Urinary bladder (tissue), 4 donors: ENCODE data around the gene COMMD1. TPM values are rescaled to one million over a fixed set of nuclear protein-coding genes. Genes with fewer than 3 reads are reported as not detected.

Experiments
- DNase-seq: peaks from one replicate; pipeline ENCODE4 v3.0.0-alpha.2; 2015; ENCODE audit errors: extremely low spot score
- H3K27ac ChIP-seq: one replicate; pipeline ENCODE4 v1.5.1; 2013; ENCODE audit warnings: low read depth, mild to moderate bottlenecking, moderate library complexity
- H3K36me3 ChIP-seq: one replicate; pipeline ENCODE4 v1.6.1; 2013; ENCODE audit warnings: mild to moderate bottlenecking, moderate library complexity; ENCODE audit not compliant: insufficient read depth
- H3K4me1 ChIP-seq: one replicate; pipeline ENCODE4 v1.6.1; 2013; ENCODE audit warnings: mild to moderate bottlenecking, moderate library complexity; ENCODE audit not compliant: insufficient read depth
- H3K4me3 ChIP-seq: one replicate; pipeline ENCODE4 v1.5.1; 2013; ENCODE audit warnings: low read depth, low read length
- WGBS: extraction: QIAGEN DNeasy Blood & Tissue Kit; methylation state at CpG from one replicate; pipeline ENCODE4 v1.1.7; 2013; 5-methylcytosine and 5-hydroxymethylcytosine counted together
- polyA plus RNA-seq: library from polyadenylated mRNA; stranded (reverse); fragments of 200-250 nt; gene quantifications from one replicate; pipeline ENCODE4 v1.2.3, GENCODE V29; 2013
- total RNA-seq: library from RNA; depleted of rRNA; stranded (reverse); fragments of >200 nt; gene quantifications from one replicate; pipeline ENCODE4 v1.2.3, GENCODE V29; 2014
- donor health status: healthy with polysubstance abuse.
- donor health status: healthy.

Gene COMMD1
- total and polyA plus RNA-seq, 2 donors, result 43.2 to 49.1 TPM

GRCh38 chr2:62065243-62065642 lies 159.8 kb downstream of the COMMD1 start:
- peaks cover 3% of the 10 kb centered on the region for H3K36me3 ChIP-seq
- H3K4me1 ChIP-seq, result no peaks in the 10 kb centered on the region
- H3K4me3 ChIP-seq, result no peak overlapping the region
- DNase-seq, result no peak
- H3K27ac ChIP-seq, result no peak overlapping the region

- no peak for DNase-seq
- Histone ChIP-seq H3K36me3 (no peaks in the 10 kb centered on the region), H3K27ac (no peak overlapping the region), H3K4me3 (no peak overlapping the region), H3K4me1 (peaks cover 1% of the 10 kb centered on the region)
- WGBS, result 45% methylated on average over 6 of the region's 6 CpGs
Observed at GRCh38 chr2:62071126-62071598, 165.7 kb downstream of the COMMD1 start.

DNA sequence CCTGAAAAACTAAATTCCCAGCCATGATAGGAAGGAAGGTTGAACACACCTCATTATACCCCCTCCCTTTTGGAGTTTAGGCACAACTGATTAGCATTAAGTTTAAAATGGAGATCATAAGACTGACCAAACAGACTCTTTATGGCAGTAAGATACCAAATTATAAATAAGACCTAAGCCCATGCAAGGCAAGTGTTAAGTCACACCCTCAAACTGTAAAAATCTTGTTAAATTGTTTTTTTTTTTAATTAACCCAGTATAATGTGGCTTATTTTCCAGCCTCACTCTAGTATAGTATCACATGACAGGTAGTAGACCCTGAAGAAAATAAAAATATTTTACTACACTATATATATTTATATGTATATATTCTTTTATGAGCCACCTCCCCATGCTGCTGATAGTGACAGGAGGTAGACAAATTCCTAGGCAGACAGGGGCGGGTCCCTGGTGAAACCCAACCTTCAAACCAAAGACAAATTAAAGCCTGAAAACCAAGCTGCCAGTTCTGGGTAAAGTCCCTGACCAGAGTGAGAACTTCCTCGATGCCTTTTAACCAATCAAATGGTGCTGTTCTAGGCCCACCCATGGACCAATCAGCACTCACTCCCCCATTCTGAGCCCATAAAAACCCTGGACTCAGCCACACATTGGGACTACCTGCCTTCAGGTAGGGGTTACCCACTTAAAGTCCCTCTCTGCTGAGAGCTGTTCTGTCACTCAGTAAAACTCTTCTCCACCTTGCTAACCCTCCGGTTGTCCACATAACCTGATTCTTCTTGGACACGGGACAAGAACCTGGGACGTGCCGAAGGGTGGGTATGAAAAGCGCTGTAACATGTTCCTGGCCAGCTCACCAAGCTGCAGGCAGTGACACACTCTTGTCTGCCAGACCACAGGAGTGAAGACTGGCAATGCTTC lies 166.5 kb downstream of the COMMD1 start:
- Histone ChIP-seq H3K4me3 (no peak overlapping the region), H3K36me3 (no peaks in the 10 kb centered on the region), H3K27ac (no peak overlapping the region), H3K4me1 (peaks cover 1% of the 10 kb centered on the region)
- DNase-seq, result no peak
- WGBS, result 99% methylated on average over 7 of the region's 7 CpGs

GRCh38 chr2:62074233-62074632 lies 168.8 kb downstream of the COMMD1 start:
- H3K36me3 ChIP-seq, result no peaks in the 10 kb centered on the region
- H3K27ac ChIP-seq, result no peak overlapping the region
- DNase-seq, result no peak
- H3K4me3 ChIP-seq, result no peak overlapping the region
- H3K4me1 ChIP-seq, result peaks cover 1% of the 10 kb centered on the region
- WGBS, result 75% methylated on average over 2 of the region's 2 CpGs

- peaks cover 1% of the 10 kb centered on the region for H3K4me1 ChIP-seq
- no peak overlapping the region for H3K4me3 ChIP-seq
- no peak for DNase-seq
- 57% methylated on average over 6 of the region's 6 CpGs for WGBS
- no peak overlapping the region for H3K27ac ChIP-seq
- no peaks in the 10 kb centered on the region for H3K36me3 ChIP-seq
Observed at GRCh38 chr2:62076980-62077638, 171.6 kb downstream of the COMMD1 start.

DNA sequence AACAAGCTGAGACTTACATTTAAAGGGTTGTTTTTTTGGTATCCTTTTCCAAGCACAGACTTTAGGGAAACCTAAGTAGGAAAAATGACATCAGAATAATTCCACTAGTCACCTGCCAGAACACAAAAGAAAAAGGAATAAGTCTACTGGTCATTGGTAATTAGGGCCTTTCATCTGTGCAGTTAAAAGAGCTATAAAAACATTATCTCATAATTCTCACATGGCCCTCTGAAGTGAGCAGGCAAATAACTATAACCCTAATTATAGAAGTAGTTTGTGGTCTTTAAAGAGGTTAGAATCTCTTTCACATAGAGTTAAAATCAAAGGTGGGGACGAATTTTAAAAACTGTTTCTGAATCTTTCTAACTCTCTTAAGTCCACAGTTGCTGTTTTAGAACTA lies 179.3 kb downstream of the COMMD1 start:
- H3K27ac ChIP-seq, result no peak overlapping the region
- H3K4me3 ChIP-seq, result no peak overlapping the region
- H3K4me1 ChIP-seq, result no peaks in the 10 kb centered on the region
- DNase-seq, result no peak
- no peaks in the 10 kb centered on the region for H3K36me3 ChIP-seq
- WGBS, result 86% methylated on average over 1 of the region's 1 CpG

DNA sequence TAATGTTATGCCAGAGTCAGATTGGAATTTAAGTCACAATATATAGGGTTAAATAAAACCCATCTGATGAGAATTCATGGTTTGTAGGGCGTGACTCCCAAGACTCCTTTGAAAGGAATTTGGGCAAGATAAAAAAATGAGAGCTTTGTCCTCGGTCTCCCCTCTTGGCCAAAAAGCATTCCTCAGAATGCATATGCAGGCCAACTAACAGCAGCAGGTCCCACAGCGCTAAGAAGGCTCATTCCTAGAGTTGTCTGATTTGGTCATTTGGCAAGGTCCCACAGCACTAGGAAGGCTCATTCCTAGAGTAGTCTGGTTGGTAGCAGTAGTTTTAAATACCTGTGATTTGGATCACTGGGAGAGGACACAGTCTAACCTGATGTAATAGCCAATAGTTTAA lies 184.2 kb downstream of the COMMD1 start:
- Histone ChIP-seq H3K4me1 (no peaks in the 10 kb centered on the region), H3K36me3 (no peaks in the 10 kb centered on the region), H3K27ac (no peak overlapping the region), H3K4me3 (no peak overlapping the region)
- 84% methylated on average over 3 of the region's 3 CpGs for WGBS
- DNase-seq, result no peak

- WGBS, result over 99% methylated on average over 2 of the region's 2 CpGs
- no peaks in the 10 kb centered on the region for H3K36me3 ChIP-seq
- no peak for DNase-seq
- H3K27ac ChIP-seq, result no peak overlapping the region
- no peaks in the 10 kb centered on the region for H3K4me1 ChIP-seq
- H3K4me3 ChIP-seq, result no peak overlapping the region
Observed at GRCh38 chr2:62091471-62091870, 186.0 kb downstream of the COMMD1 start.

GRCh38 chr2:62099050-62099449 lies 193.6 kb downstream of the COMMD1 start:
- Histone ChIP-seq H3K27ac (no peak overlapping the region), H3K4me3 (no peak overlapping the region), H3K36me3 (no peaks in the 10 kb centered on the region), H3K4me1 (no peaks in the 10 kb centered on the region)
- no peak for DNase-seq
- WGBS, result 90% methylated on average over 4 of the region's 4 CpGs

- Histone ChIP-seq H3K27ac (no peak overlapping the region), H3K36me3 (no peaks in the 10 kb centered on the region), H3K4me3 (no peak overlapping the region), H3K4me1 (no peaks in the 10 kb centered on the region)
- no peak for DNase-seq
- 93% methylated on average over 10 of the region's 10 CpGs for WGBS
Observed at GRCh38 chr2:62099523-62100175, 194.2 kb downstream of the COMMD1 start.

- Histone ChIP-seq H3K4me1 (no peaks in the 10 kb centered on the region), H3K4me3 (no peak overlapping the region), H3K36me3 (no peaks in the 10 kb centered on the region), H3K27ac (no peak overlapping the region)
- DNase-seq, result no peak
- WGBS, result 79% methylated on average over 2 of the region's 2 CpGs
Observed at GRCh38 chr2:62101886-62102285, 196.4 kb downstream of the COMMD1 start.

DNA sequence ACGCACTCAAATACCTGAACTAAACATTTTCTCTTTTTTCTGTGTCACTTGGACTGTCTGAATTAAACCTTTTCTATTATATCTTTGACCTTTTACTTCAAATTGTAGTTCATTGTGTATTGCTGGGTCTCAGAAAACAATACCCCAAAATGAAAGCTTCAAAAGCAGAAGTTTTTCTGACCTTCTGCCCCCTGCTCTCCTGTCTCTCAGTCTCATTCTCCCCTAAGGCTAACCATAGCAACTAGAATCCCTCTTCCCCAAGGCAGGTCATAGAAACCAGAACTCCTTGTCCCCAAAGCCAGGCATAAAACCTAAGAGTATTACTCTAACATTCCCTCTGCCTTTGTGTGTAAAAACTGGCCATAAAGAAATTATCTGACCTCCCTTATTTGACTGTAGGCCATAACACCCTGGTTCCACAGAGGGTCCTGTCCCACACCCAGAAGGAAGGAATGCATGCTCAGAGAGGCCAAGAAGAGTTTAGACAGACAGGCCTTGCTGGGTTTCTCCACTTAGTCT lies 197.0 kb downstream of the COMMD1 start:
- DNase-seq, result no peak
- H3K4me3 ChIP-seq, result no peak overlapping the region
- H3K4me1 ChIP-seq, result no peaks in the 10 kb centered on the region
- H3K36me3 ChIP-seq, result no peaks in the 10 kb centered on the region
- H3K27ac ChIP-seq, result no peak overlapping the region
- 92% methylated on average over 1 of the region's 1 CpG for WGBS

DNA sequence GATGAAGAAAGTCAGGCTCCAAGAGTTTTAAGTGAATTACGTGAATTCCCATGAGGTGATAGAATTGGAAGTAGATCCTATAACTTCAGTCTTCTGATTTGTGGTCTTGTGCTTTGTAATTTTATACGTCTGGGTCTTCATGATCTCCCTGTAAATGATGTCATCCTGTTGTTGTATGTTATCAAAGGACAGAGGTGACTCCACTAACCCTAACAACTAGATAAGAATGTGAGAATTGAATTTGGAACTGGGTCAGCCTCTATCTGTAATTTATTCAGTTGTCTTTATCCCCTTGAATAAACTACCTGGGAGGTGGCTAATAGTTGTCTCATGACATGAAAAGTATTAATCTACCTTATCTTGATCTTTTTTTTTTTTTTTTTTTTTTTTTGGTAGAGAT lies 204.1 kb downstream of the COMMD1 start:
- no peak for DNase-seq
- Histone ChIP-seq H3K4me3 (no peak overlapping the region), H3K36me3 (no peaks in the 10 kb centered on the region), H3K4me1 (no peaks in the 10 kb centered on the region), H3K27ac (no peak overlapping the region)
- 92% methylated on average over 2 of the region's 2 CpGs for WGBS
